B cell (primary cell): ENCODE measurements around the gene SPTLC2. TPM values are rescaled to one million over a fixed set of nuclear protein-coding genes. Genes with fewer than 3 reads are reported as not detected.

ENCODE experiments used
- ATAC-seq: fragments of 200-7000 bp; cut with Tn5 transposase; one replicate; pipeline ENCODE4 v1.10.0; 2021; ENCODE audit warnings: low read depth, mild to moderate bottlenecking, moderate number of reproducible peaks, moderate library complexity
- CTCF ChIA-PET: fragments of 350-600 bp; sonication (Branson Sonifier 250); formaldehyde crosslinking; loops from one replicate; lab custom pipeline; 2021; ENCODE audit warnings: antibody characterized with exemption, inconsistent platforms; lab: Charles Lee
- POLR2A ChIA-PET: fragments of 350-600 bp; sonication (Branson Sonifier 250); formaldehyde crosslinking; loops from one replicate; lab custom pipeline; 2021; ENCODE audit warnings: antibody characterized with exemption; lab: Charles Lee
- DNase-seq: peaks from one replicate; pipeline ENCODE4 v3.0.0; 2013
- H2AFZ ChIP-seq: 2 replicates; pipeline ENCODE4 v1.6.1; 2012; ENCODE audit warnings: mild to moderate bottlenecking, low read depth, low read length; ENCODE audit not compliant: insufficient read depth, poor library complexity, severe bottlenecking
- H3K27ac ChIP-seq, 2 donors: 1 replicate in 1 of 2; 2 replicates in 1 of 2; pipeline ENCODE4 v1.5.1; 2012 to 2013; ENCODE audit warnings: low read length in 2 of 2, mild to moderate bottlenecking in 2 of 2, moderate library complexity in 1 of 2
- H3K27me3 ChIP-seq, 4 experiments: fragments of 200-600 bp in 1 of 4; sonication (generic) in 1 of 4; replicated peaks in 1 of 4; 1 replicate in 2 of 4; 2 replicates in 2 of 4; pipeline versions ENCODE4 v1.6.1 to v1.7.0; 2013 to 2016; ENCODE audit warnings: low read length in 3 of 4, mild to moderate bottlenecking in 2 of 4, mixed read lengths in 1 of 4, moderate library complexity in 1 of 4; ENCODE audit not compliant: insufficient read depth in 4 of 4, control insufficient read depth in 3 of 4; ENCODE audit errors: control extremely low read depth in 1 of 4
- H3K36me3 ChIP-seq, 2 experiments: replicated peaks in 1 of 2; 1 replicate in 1 of 2; 2 replicates in 1 of 2; pipeline versions ENCODE4 v1.6.1 to v1.7.1; 2013; ENCODE audit warnings: low read length in 1 of 2; ENCODE audit not compliant: insufficient read depth in 2 of 2, control insufficient read depth in 1 of 2; ENCODE audit errors: control extremely low read depth in 1 of 2, extremely low read depth in 1 of 2
- H3K4me1 ChIP-seq, 2 donors: fragments of 200-600 bp in 1 of 2; sonication (generic) in 1 of 2; 1 replicate in 1 of 2; 2 replicates in 1 of 2; pipeline versions ENCODE4 v1.5.1 to v1.6.1; 2013 to 2017; ENCODE audit warnings: low read length in 2 of 2; ENCODE audit not compliant: control insufficient read depth in 2 of 2, insufficient read depth in 2 of 2
- H3K4me2 ChIP-seq: replicated peaks from 2 replicates; pipeline ENCODE3; 2012; ENCODE audit warnings: mild to moderate bottlenecking, low read depth, low read length; ENCODE audit not compliant: poor library complexity, severe bottlenecking
- H3K4me3 ChIP-seq, 5 experiments: fragments of 200-600 bp in 1 of 5; sonication (generic) in 1 of 5; 1 replicate in 3 of 5; 2 replicates in 2 of 5; pipeline versions ENCODE4 v1.5.1 to v1.7.0; 2011 to 2016; ENCODE audit warnings: low read length in 4 of 5, mild to moderate bottlenecking in 4 of 5, low read depth in 2 of 5, control low read depth in 1 of 5, moderate library complexity in 1 of 5; ENCODE audit not compliant: insufficient read depth in 1 of 5; ENCODE audit errors: control extremely low read depth in 1 of 5, extremely low read depth in 1 of 5
- H3K79me2 ChIP-seq: fragments of 200-600 bp; sonication (generic); one replicate; pipeline ENCODE4 v1.6.0; 2016; ENCODE audit warnings: low read length; ENCODE audit not compliant: control insufficient read depth, insufficient read depth
- H3K9ac ChIP-seq: fragments of 200-600 bp; sonication (generic); 2 replicates; pipeline ENCODE4 v1.6.1; 2017; ENCODE audit warnings: mild to moderate bottlenecking, low read length, moderate library complexity
- H3K9me3 ChIP-seq, 3 donors: one replicate each; pipeline versions ENCODE4 v1.6.1 to v1.7.1; 2013; ENCODE audit warnings: low read length in 2 of 3; ENCODE audit not compliant: control insufficient read depth in 2 of 3, insufficient read depth in 1 of 3; ENCODE audit errors: control extremely low read depth in 1 of 3
- H4K20me1 ChIP-seq: 2 replicates; pipeline ENCODE4 v1.6.0; 2012; ENCODE audit warnings: mild to moderate bottlenecking, low read length; ENCODE audit not compliant: insufficient read depth, control insufficient read depth, poor library complexity, severe bottlenecking
- H3K27ac Mint-ChIP-seq: one replicate; pipeline ENCODE4 v1.8.0; 2021; ENCODE audit warnings: mixed read lengths
- H3K27me3 Mint-ChIP-seq: one replicate; pipeline ENCODE4 v1.8.0; 2021; ENCODE audit warnings: mixed read lengths
- H3K4me1 Mint-ChIP-seq: one replicate; pipeline ENCODE4 v1.8.0; 2021; ENCODE audit warnings: mixed read lengths
- H3K4me3 Mint-ChIP-seq: one replicate; pipeline ENCODE4 v1.8.0; 2021; ENCODE audit warnings: mixed read lengths
- H3K9me3 Mint-ChIP-seq: one replicate; pipeline ENCODE4 v1.8.0; 2022; ENCODE audit warnings: mixed read lengths; ENCODE audit not compliant: insufficient read depth
- EZH2 ChIP-seq: IDR thresholded peaks from 2 replicates; pipeline ENCODE4 v1.6.1; 2012; ENCODE audit warnings: borderline replicate concordance, low read depth, mild to moderate bottlenecking, moderate library complexity, low read length; ENCODE audit not compliant: insufficient read depth, poor library complexity, severe bottlenecking
- WGBS: methylation state at CpG from one replicate; pipeline ENCODE4 v1.1.5; 2013; ENCODE audit warnings: missing lambda C conversion rate; ENCODE audit not compliant: insufficient coverage; 5-methylcytosine and 5-hydroxymethylcytosine counted together
- intact Hi-C: fragments of 100-400 bp; cut with micrococcal nuclease; formaldehyde crosslinking; loops from one replicate; pipeline ENCODE4 v1.10.0; 2022
- polyA plus RNA-seq: library from polyadenylated mRNA; depleted of rRNA; stranded (reverse); fragments of >200 nt; gene quantifications from 2 replicates; pipeline ENCODE4 v1.2.3, GENCODE V29; 2012
- total RNA-seq, 2 donors: library from RNA; stranded (reverse); fragments of 120-200 nt in 1 of 2; gene quantifications; 1 replicate in 1 of 2; 2 replicates in 1 of 2; pipeline versions ENCODE4 v1.2.3 to v1.2.4, GENCODE V29; 2013 to 2022
- TF ChIP-seq, protein P1 (sequence below): fragments of 200-600 bp; IDR thresholded peaks from one replicate; pipeline ENCODE4 v1.8.0; 2022; ENCODE audit warnings: antibody characterized with exemption, mild to moderate bottlenecking

The SPTLC2 gene
- total and polyA plus RNA-seq, 2 donors (not counting 1 experiment from before 2014, with no cell fraction given) = 9.4 to 41.4 TPM

DNA sequence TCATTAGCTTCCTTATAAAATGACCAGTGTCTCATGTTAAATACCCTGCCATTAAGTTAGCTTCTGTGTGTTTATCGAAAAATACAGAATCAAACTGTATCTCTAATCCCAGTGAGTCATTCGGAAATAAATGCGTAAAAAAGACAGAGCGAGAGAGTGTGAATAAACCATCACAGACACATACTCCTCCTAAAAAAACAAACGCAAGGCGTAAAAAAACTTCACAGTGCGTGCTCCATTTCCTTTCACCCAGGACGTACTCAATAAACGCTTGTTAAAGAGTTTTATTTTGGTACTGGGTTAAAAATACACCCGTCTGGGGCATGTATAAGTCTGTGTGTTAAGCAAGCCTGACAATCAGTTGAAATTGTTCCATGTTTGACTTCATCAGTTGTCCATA, 59.0 kb downstream of the SPTLC2 start:
- H2AFZ ChIP-seq = no peak overlapping the region
- CTCF ChIA-PET = interaction anchor here (1.1 to 1.3 kb wide), 2 partner anchors 45 to 256 kb away, joined by 4 read pairs; no protein-coding TSS in a partner anchor
- no peak overlapping the region for H3K4me3 ChIP-seq
- H3K4me1 ChIP-seq = peaks cover 19 to 36% of the 10 kb centered on the region in 2 donors
- Mint-ChIP-seq H3K27ac (no peak overlapping the region), H3K4me3 (no peak overlapping the region), H3K27me3 (no peaks in the 10 kb centered on the region), H3K9me3 (no peaks in the 10 kb centered on the region), H3K4me1 (peaks cover 3% of the 10 kb centered on the region)
- no peak overlapping the region for H3K9ac ChIP-seq
- WGBS = no CpG with 5 or more reads among the region's 10 CpGs
- POLR2A ChIA-PET = no interaction called here
- DNase-seq (no peak), ATAC-seq (no peak)
- H3K27ac ChIP-seq = peak overlapping the region; percentile 25 to 71
- no peaks in the 10 kb centered on the region for H4K20me1 ChIP-seq
- H3K79me2 ChIP-seq = peaks cover 45% of the 10 kb centered on the region
- H3K27me3 ChIP-seq = no peaks in the 10 kb centered on the region
- TF ChIP-seq EZH2 = no peak
- TF ChIP-seq, protein P1, sequence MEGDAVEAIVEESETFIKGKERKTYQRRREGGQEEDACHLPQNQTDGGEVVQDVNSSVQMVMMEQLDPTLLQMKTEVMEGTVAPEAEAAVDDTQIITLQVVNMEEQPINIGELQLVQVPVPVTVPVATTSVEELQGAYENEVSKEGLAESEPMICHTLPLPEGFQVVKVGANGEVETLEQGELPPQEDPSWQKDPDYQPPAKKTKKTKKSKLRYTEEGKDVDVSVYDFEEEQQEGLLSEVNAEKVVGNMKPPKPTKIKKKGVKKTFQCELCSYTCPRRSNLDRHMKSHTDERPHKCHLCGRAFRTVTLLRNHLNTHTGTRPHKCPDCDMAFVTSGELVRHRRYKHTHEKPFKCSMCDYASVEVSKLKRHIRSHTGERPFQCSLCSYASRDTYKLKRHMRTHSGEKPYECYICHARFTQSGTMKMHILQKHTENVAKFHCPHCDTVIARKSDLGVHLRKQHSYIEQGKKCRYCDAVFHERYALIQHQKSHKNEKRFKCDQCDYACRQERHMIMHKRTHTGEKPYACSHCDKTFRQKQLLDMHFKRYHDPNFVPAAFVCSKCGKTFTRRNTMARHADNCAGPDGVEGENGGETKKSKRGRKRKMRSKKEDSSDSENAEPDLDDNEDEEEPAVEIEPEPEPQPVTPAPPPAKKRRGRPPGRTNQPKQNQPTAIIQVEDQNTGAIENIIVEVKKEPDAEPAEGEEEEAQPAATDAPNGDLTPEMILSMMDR = no peak
- intact Hi-C loops = no loop called here
- peaks cover 4 to 60% of the 10 kb centered on the region in 2 experiments for H3K36me3 ChIP-seq
- no peaks in the 10 kb centered on the region for H3K9me3 ChIP-seq
- peak overlapping the region; percentile 17 for H3K4me2 ChIP-seq

DNA sequence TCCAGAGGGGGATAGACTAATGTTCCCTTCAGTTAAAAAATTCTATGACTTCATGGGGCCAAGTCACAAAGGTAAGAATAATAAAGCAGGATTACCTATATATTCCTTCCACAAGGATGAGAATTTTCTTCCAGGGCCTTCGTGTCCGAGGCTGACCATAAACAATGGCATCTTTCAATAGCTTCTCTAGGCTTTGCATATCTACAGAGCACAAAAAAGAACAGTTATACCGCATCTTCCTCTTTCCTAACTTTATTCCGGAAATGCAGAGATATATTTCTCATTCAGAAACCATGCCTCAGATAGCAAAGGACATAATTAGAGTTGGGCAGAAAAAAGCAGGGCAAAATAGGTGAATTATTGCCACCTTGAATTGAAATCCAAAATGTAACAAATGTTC, 59.5 kb downstream of the SPTLC2 start:
- intact Hi-C loops = no loop called here
- no peak overlapping the region for H3K27ac Mint-ChIP-seq
- peak overlapping the region; percentile 17 for H3K4me2 ChIP-seq

More for the DNA sequence above, 59.5 kb downstream of the SPTLC2 start:
- ChIA-PET POLR2A (no interaction called here), CTCF (interaction anchor here (0.6 to 1.3 kb wide), 3 partner anchors 31 to 255 kb away, joined by 3 to 4 read pairs (median 4); no protein-coding TSS in a partner anchor)
- Histone ChIP-seq H3K27me3 (no peaks in the 10 kb centered on the region), H3K4me3 (peak overlapping the region in 1 of 5 experiments; percentile 4), H3K27ac (peak overlapping the region; percentile 25 to 71), H3K79me2 (peaks cover 49% of the 10 kb centered on the region), H3K9me3 (no peaks in the 10 kb centered on the region), H4K20me1 (no peaks in the 10 kb centered on the region), H2AFZ (no peak overlapping the region), H3K4me1 (peaks cover 19 to 36% of the 10 kb centered on the region in 2 donors), H3K9ac (no peak overlapping the region), H3K36me3 (peaks cover 4 to 60% of the 10 kb centered on the region in 2 experiments)
- Mint-ChIP-seq H3K4me3 (no peak overlapping the region), H3K9me3 (no peaks in the 10 kb centered on the region), H3K27me3 (no peaks in the 10 kb centered on the region), H3K4me1 (peaks cover 3% of the 10 kb centered on the region)
- WGBS = 17% methylated on average over 2 of the region's 4 CpGs
- peak; percentile 33 for DNase-seq
- TF ChIP-seq, protein P1 = no peak
- TF ChIP-seq EZH2 = no peak
- no peak for ATAC-seq
